HG03439 (cell line): ENCODE data around the gene SLAIN1.

Experiments used
- ATAC-seq: cut with Tn5 transposase; IDR thresholded peaks from one replicate; pipeline ENCODE4 v1.9.1; 2021; ENCODE audit warnings: mild to moderate bottlenecking, moderate library complexity; ENCODE audit not compliant: unreplicated experiment

The SLAIN1 gene

DNA sequence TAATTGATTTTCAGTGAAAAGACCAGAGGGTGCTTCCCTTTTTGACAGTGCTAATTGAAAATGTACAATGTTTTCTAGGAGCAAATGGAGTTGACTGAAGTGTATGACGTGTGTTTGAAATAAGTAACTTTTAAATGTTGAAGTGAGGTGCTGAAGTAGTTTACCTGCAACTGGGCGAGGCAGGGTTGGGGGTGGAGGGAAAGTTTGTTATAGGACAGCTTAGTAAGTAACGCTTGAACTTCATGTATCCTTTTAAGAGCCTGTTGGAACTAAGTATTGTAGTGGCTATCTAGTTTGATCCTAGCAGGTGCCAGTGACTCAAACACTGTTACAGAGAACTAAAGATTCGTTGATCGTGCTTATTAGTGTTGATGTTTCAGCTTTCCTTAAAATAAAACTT, 5.9 kb downstream of the SLAIN1 start:
- no peak for ATAC-seq

DNA sequence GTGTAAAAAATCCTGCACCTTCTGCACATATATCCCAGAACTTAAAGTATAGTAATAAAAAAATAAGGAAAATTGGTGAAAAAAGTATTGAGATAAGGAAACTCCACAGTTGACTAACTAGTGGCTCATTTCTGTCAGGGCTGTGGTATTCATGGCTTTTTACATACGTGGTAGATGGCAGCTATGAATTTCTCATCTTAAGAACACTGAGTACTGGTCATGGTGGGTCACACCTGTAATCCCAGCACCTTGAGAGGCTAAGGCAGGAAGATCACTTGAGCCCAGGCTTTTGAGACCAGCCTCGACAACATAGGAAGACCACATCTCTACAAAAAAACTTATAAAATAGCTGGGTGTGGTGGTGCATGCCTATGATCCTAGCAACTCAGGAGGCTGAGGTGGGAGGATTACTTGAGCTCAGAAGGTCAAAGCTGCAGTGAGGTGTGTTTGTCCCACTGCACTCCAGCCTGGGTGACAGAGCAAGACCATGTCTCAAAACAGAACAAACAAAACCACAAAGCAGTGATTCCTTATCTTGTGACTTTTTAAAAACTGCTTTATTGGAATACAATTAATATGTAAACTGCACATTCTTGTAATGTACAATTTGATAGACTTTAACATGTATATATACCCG, 16.8 kb downstream of the SLAIN1 start:
- no peak for ATAC-seq

DNA sequence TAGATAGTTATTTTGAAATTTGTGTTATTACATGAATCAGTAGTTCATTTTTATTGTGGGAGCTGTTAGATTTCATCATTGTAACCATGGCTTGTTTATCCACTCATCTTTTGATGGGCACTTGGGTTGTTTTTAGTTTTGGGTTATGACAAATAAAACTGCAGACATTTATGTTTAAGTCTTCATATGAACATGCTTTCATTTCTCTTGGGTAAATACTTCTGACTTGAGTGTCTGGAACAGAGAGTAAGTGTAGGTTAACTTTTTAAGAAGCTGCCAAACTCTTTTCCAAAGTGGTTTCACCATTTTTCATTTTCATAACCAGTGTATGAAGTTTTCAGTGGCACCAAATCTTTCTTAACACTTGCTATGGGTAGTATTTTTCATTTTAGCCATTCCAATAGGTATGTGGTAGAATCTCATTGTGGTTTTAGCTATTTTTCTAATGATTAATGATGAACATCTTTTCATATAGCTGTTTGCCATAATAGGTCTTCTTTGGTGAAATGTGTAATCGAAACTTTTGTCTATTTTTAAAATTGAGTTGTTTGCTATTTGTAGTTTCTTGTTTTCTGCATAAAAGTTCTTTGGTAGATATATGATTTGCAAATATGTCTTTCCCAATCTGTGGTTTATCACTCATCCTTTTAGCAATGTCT, 17.9 kb downstream of the SLAIN1 start:
- ATAC-seq, result peak; percentile 63

DNA sequence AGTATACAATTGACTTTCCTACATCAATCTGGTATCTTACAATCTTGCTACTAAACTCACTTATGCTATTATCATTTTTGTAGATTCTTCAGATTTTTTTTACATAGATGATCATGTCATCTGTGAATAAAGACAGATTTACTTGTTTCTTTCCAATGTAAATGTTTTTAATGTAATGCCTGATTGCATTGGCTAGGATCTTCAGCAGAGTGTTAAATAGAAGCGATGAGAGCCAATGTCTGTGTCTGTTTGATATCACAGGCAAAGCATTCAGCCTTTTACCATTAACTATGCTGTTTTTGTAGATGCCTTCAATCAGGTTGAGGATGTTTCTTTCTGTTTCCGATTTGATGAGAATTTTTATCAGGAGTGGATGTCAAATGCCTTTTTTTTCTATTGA, 19.2 kb downstream of the SLAIN1 start:
- ATAC-seq, result no peak

DNA sequence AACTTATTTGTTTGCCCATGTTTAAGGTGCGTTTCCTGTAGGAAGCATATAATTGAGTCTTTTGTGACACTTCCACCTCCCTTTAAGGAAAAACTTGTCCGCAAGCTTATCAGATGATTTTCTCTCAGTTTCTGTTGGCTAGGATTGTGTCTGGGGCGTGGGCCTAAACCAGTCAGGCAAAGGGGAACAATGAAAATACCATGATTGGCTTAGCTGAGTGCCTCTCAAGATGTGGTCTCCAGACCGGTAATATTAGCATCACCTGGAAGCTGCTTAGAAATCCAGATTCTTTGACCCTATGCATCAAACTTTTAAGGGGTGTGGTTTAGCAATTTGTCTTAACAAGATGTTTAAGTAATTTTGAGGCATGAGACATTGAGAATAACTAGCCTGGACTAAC, 20.0 kb downstream of the SLAIN1 start:
- no peak for ATAC-seq

DNA sequence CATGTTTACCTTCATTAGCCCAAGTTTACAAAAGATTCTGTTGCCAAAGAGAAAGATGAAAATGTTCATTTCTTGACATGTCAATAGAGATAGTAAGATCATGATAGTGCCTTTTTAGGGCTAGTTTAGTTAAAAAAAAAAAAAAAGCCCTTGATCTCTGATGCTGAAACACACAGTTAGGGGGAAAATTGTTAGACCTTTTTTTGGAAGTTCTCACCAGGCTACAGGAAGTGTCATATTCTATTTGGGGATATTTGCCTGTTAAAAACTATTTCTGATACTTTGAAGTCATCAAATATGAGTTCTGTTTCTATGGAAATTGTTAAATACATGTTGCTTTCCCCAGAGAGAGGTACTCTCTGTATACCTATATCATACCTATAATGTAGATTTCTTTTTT, 21.6 kb downstream of the SLAIN1 start:
- ATAC-seq, result no peak

DNA sequence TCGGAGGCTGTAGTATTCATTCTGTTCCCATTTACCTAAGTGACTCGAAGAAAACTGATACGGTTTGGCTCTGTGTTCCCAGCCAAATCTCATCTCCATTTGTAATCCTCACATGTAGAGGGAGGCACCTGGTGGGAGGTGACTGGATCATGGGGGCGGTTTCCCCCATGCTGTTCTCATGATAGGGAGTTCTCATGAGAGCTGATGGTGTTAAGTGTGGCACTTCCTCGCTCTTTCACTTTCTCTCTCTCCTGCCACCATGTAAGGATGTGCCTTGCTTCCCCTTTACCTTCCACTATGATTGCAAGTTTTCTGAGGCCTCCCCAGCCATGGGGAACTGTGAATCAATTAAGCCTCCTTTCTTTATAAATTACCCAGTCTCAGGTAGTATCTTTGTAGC, 23.5 kb downstream of the SLAIN1 start:
- no peak for ATAC-seq

DNA sequence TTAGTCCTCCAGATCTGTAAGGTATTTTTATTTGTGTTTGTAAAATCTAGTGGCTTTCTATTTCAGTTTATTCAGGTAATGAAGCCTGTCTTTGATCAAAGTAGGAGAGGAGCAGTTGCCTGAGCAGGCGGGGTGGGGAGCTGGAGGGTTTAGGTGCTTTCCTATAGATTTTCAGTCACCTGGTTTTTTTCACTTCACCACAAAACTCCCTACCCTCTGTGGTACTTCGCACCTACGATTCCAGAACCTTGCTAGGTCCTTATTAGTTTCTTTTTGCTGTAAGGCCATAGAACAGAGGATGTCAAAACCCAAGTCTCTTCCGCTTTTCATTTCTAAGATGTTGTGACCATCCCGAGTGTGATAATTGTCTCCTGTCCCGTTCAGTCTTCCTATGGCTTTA, 26.6 kb downstream of the SLAIN1 start:
- peak; percentile 88 for ATAC-seq

DNA sequence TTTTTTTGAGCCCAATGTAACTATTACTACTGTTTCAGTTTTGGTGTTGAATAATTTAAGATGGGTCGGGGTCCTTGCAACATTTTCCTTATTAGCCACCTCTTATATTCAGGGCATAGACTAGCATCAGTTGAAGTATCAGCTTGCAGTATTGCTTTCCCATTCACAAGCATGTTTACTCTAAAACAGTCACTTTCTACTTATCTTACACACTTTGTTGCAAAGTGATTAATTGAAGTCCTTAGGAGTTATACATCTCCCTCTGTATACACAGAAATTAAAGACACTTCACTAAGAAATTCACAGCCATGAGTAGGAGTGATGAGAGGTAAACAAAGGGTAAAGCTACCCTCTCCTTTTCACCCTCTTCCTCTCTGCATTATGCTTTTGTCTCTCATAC, 27.6 kb downstream of the SLAIN1 start:
- no peak for ATAC-seq

DNA sequence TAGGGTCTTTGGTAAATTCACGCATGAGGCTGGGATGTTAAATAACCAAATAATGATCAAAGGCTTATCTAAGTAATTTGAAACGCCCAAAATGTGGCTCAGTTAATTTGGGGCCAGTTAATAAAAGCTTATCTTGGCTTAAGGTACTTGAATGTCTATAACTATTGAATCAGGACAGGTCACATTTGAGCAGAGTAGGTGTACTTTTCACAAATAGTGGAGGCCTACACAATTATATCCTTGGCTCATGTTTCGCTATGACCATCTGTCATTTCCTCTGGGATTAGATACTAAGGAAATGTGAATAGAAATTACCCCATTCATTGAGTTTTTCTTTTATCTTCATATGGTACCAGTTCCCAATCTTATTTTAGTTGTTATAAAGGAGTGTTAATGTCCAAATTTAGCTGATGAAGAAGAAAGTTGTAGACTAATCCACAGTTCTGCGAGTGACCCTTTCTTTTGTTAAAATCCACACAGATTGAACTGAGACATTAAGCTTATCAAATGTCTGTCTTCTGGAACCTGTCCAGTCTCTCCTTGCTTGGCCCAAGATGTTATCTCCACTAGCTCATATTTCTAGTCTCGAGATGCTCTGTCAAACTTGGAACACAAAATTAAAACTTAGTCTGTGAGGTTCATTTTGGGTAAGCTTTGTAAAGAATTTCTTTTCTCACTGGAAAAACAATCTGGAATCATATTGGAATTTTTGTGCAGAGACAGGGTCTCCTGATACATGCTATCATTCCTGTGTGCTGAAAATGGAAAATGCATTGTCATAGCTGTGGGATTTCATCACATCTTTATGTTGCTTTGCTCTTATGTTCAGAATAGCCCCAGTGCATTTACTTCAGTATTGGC, 31.0 kb downstream of the SLAIN1 start:
- no peak for ATAC-seq

DNA sequence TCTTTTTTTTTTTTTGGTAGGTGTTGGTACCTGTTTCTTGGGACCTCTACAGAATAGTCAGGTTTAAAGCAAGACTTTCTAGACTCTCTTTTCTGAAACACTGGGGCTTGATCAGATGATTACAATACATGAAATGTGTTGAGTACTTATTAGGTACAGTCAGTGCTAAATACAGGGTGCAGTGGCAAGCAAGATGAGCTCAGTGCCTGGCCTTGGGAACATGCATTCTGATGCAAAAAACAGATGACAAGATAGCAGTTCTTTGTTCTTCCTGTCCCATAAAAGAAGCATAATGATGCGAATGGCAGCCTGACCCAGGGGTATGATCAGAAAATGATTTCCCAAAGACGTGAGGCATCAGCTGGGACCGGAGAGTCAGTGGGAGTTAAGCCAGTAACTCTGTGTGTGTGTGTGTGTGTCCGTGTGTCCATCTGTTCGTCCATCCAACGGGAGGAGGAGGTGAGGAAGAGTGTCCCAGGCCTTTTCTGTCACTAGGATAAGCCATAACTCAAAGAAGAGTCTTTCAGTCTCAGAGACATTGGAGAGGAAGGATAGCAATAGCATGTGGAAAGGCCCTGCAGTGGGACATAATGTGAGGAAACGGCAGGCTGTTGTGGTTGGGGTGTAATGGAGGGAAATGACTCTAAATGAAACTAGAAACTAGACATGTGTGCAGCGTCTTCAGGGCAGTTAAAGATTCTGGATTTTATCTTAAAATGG, 32.2 kb downstream of the SLAIN1 start:
- ATAC-seq, result peak; percentile 97

DNA sequence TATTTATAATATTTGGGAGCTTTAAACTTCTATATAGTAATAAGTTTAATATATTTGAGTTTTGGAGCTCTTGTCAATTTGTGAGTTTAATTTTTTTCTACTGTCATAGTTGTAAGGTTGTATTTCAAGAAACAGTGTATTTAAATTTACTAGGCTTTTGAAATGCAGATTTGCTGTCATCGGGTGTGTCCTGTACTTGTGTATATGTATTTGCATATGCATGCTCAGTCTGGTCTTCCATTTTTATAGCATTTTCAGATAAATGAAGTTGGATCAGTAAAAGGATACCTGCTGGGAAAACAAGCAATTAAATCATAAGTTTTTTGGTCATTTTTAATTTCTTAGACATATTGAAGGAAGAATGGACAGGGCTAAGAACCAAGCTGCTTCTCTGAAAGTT, 33.1 kb downstream of the SLAIN1 start:
- ATAC-seq, result no peak

DNA sequence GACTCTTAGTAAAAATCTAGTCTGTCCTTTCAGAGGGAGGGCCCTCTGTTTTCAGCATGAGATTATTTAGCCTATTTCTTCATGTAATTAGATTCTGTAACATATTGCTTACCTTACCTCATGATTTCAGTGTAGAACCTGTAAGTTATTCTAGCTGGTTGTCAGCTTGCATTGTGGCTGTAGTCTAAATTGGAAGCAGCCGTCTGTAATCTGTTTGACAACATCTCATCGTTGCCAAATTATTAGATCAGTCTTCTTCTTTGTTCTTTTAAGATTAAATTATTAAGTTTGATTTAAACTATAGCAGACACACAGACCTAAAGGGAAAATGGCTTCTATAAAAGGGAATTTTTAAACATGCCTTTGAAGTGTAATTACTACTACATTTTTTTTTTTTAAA, 34.8 kb downstream of the SLAIN1 start:
- ATAC-seq, result no peak

DNA sequence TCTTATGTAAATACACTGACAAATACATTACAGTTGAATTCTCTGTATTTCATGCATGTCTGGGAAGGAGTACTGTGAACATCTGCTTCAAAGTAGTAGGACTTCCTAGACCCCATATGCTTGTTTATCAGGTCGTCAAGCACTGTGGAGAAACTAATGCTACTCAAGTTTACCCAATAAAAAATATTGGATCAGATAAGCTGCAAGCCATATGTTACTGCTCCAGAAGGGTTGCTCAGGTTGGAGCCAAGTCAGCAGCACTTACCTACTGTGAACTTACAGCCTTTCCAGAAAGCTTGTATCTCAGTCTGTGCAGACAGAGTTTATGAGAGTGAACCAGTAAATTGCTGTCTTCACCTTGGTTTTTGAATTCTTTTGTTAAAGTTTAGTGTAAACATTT, 36.2 kb downstream of the SLAIN1 start:
- no peak for ATAC-seq

DNA sequence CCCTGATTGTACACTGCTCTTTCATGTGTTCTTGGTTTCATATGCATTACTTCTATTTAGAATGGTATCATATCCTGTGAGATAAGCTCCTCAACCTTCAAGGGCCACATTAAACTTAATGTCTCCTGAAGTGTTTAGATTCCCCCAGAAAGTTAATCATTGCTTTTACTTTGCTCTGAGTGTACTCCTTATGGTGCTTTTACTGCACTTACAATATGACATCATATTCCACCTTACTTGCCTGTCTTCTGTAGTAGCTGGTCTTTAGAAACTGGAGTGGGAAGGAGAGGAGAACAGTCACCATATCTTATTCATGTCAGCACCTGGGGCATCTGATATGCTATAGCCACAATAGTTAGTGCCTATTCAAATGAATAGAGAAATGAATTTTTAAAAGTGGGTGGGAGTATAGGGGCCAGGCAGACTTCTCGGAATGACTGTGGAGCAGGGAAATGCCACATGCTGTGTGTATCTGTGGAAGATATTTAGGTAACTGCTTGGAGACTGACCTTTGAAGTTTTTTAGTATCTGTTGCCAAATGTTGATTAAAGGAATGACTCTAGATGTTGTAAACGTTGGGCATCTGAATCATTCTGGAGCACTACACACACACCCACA, 40.2 kb downstream of the SLAIN1 start:
- peak; percentile 60 for ATAC-seq

DNA sequence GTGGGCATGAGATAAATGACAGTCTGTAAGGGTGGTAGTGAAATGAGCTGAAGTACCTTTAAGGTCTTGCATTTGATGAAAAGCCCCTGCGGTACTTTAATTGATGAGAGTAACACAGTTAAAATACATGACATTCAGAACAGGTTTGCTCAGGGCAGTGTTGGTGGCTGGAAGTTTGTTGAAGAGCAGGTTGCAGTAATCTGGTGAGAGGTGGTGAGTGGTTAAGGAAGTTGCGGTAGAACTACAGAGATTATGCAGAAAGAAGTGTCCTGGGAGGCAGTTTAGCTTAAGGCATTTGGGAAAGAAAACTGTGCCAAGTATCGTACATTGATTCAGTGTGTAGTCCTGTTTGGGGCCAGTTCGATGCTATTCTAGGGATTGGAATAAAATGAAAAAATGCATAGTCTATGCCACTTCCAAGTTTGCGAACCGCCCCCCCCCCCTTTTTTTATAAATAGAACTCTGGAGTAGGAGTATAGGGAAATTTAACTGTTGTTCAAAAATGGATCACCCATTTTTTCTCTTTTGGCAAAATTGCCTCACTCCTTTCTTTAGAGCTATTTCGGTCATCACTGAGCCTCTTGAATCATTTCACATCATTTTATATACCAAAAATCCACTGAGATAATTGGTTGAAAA, 42.7 kb downstream of the SLAIN1 start:
- ATAC-seq, result no peak

DNA sequence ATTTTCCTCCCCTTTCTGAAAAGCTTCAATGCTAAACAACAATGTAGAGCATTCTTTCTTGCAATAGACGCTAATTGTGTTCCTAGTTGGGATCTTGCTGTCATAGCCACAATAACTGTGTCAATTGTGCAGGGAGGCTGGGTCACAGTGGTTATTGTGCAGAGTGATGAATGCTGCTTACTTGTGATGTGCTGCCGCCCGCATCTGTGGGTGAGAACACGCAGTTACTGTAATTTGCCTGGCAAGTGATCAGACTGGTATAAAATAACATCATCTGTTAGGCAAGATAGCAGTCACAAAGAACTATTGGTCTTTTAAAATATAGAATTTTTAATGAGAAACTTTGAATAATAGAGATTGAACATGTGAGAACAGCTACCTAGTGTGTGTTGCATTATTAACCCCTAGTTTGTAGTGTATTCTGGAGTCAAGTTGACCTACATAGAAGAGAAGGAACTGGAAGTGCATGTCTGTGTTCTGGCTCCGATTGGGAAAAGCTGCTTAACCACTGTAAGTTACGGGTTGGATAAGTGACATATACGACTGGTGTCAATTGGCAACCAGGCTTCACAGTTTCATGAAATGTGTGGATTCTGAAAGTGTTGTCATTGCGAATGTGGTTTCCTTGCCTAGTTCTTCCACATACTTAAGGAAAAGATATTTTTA, 43.6 kb downstream of the SLAIN1 start:
- no peak for ATAC-seq

DNA sequence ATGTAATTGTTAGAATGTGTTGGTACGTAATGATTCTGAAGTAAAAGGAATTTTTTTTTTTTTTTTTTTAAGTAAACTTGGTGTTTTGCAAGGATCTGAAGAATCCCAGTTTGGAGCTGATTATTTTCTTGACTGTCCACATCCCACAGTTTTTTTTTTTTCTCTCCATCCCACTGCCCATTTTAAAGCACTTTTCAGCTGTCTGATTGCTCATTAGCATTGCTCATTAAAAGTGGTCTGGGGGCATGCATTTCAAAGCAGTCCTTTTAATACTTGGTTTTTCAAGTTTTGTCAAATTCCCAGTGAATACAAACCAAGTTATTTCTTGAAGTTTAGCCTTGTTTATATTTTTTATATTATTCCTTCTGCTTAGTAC, 44.1 kb downstream of the SLAIN1 start:
- ATAC-seq, result no peak

DNA sequence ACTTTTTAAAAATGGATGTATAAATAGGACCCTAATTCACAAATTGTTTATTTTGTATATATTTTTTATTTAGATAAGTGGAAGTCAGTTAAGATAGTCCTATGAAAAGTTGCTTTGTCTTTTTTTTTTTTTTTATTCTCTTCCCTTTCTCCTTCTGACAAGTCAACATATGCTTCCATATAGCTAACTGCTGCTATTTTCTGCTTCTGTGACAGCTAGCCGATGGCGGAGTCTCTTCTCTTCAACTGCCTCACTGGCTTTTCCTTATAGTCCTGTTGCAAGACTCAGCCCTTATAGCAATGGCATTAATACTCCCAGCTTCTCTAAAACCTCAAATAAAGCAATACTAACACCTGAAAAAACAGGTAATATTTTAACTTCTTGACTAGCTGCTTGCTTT, 45.3 kb downstream of the SLAIN1 start:
- no peak for ATAC-seq

DNA sequence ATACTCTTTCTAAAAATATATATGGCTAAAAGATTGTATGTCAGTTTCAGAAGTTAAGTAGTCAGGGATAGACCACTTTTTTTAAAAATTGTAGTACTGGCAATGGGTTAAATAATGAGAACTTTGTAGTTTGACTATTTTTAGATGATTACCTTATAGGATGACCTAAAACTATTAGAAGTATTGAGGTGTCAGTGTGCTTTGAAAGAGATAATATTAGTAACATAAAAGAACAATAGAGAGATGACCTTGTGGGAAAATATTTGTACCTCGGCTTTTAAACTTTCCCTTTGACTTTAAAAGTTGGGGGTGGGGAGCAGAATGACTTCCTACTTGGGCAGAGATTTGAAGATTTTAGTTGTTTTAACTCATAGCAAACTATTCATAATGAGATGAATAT, 48.3 kb downstream of the SLAIN1 start:
- ATAC-seq, result no peak
